ENCODE results near the gene SENP1. TPM values are rescaled to one million over a fixed set of nuclear protein-coding genes. Genes with fewer than 3 reads are reported as not detected.

SENP1 gene
- polyA plus RNA-seq, 3 donors: 5.2 to 8.0 (median 6.0) TPM

GRCh38 chr12:48028541-48029431, 77.1 kb downstream of the SENP1 start:
- Histone ChIP-seq H3K9ac (ENCODE audit: insufficient read depth, low read length, poor library complexity, severe bottlenecking) (no peak overlapping the region), H3K4me2 (replicated peaks; ENCODE audit: extremely low read depth, low read length, poor library complexity, severe bottlenecking) (no peak overlapping the region), H3K4me3 (replicated peaks in 1 of 3; ENCODE audit: low read depth in 2 of 3, low read length in 3 of 3) (no peak overlapping the region), H3K9me3 (replicated peaks in 1 of 2; ENCODE audit: control insufficient read depth in 1 of 2, insufficient read depth in 1 of 2, low read length in 2 of 2) (no peaks in the 10 kb centered on the region), H3K4me1 (ENCODE audit: control insufficient read depth in 1 of 2, insufficient read depth in 2 of 2, low read length in 2 of 2) (peaks cover 5% of the 10 kb centered on the region in 2 donors), H3K27ac (ENCODE audit: low read depth in 1 of 2, low read length in 2 of 2) (no peak overlapping the region), H3K79me2 (ENCODE audit: insufficient read depth, low read length) (no peaks in the 10 kb centered on the region), H2AFZ (ENCODE audit: insufficient read depth, low read depth, low read length, poor library complexity, severe bottlenecking) (no peak overlapping the region), H3K36me3 (replicated peaks in 1 of 2; ENCODE audit: control insufficient read depth in 1 of 2, insufficient read depth in 2 of 2, low read length in 2 of 2) (no peaks in the 10 kb centered on the region), H3K27me3 (ENCODE audit: control insufficient read depth in 2 of 2, insufficient read depth in 2 of 2, low read length in 2 of 2) (no peaks in the 10 kb centered on the region), H4K20me1 (ENCODE audit: insufficient read depth, low read length) (no peaks in the 10 kb centered on the region)
- Mint-ChIP-seq H3K9me3 (peaks cover 0 to 1% (median 0%) of the 10 kb centered on the region in 7 donors), H3K27ac (no peak overlapping the region), H3K36me3 (no peaks in the 10 kb centered on the region), H3K4me3 (no peak overlapping the region), H3K4me1 (peaks cover 6% of the 10 kb centered on the region), H3K27me3 (ENCODE audit: low read depth in 3 of 3) (peaks cover 3 to 7% (median 4%) of the 10 kb centered on the region in 3 donors)
- TF ChIP-seq CTCF (IDR thresholded peaks at IDR 0.05): no peak
- DNase-seq: no peak
- 13% methylated on average over 5 of the region's 5 CpGs for WGBS (ENCODE audit: insufficient coverage)
- intact Hi-C loops (cut with micrococcal nuclease): no loop called here

DNA sequence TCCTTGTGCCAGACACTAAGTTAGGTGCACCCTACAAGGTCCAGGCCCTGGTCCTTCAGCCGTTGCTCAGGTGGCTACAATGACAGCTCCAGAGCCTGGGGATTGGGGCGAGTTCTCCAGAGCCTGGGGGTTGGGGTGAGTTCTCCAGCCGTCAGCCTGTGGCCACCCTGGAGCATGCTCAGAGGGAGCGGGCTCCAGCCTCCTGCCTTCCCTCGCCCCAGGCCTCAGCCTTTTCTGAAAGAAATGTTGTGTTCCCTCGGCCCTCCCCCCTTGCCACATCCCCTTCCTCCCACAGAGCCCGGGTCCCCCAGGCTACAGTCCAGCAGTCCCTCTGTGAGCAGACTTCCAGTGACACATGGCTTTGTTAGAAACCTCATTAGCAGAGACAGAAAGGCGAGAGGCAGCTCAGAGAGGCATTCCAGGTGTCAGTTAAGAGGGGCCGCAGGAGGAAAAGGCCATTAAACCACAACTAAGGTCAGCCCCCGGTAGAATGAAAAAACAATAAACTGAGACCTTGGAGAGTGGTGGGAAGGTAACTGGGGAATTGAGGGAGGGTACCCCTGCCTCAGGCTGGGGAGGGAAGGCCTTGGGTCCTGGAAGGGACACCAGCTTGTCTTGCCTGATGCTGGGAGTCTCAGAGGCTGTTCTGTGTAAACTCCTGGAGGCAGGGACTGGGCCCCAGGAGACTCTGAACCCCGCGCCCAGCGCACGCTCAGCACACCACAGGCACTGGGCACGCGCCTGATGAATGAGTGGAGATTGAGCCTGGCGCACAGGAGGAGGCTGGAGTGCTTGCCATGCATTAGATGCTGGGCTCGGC, 78.5 kb downstream of the SENP1 start:
- H3K4me1 Mint-ChIP-seq: peaks cover 6% of the 10 kb centered on the region
- Histone ChIP-seq H3K9me3 (replicated peaks in 1 of 2; ENCODE audit: control insufficient read depth in 1 of 2, insufficient read depth in 1 of 2, low read length in 2 of 2) (no peaks in the 10 kb centered on the region), H3K4me3 (replicated peaks in 1 of 3; ENCODE audit: low read depth in 2 of 3, low read length in 3 of 3) (no peak overlapping the region), H3K4me2 (replicated peaks; ENCODE audit: extremely low read depth, low read length, poor library complexity, severe bottlenecking) (no peak overlapping the region), H3K27ac (ENCODE audit: low read depth in 1 of 2, low read length in 2 of 2) (no peak overlapping the region), H3K79me2 (ENCODE audit: insufficient read depth, low read length) (no peaks in the 10 kb centered on the region), H3K9ac (ENCODE audit: insufficient read depth, low read length, poor library complexity, severe bottlenecking) (no peak overlapping the region), H4K20me1 (ENCODE audit: insufficient read depth, low read length) (no peaks in the 10 kb centered on the region), H3K36me3 (replicated peaks in 1 of 2; ENCODE audit: control insufficient read depth in 1 of 2, insufficient read depth in 2 of 2, low read length in 2 of 2) (no peaks in the 10 kb centered on the region), H3K27me3 (ENCODE audit: control insufficient read depth in 2 of 2, insufficient read depth in 2 of 2, low read length in 2 of 2) (no peaks in the 10 kb centered on the region), H3K4me1 (ENCODE audit: control insufficient read depth in 1 of 2, insufficient read depth in 2 of 2, low read length in 2 of 2) (peaks cover 5% of the 10 kb centered on the region in 2 donors), H2AFZ (ENCODE audit: insufficient read depth, low read depth, low read length, poor library complexity, severe bottlenecking) (no peak overlapping the region)
- DNase-seq: no peak
- 66% methylated on average over 15 of the region's 18 CpGs for WGBS (ENCODE audit: insufficient coverage)
- H3K4me3 Mint-ChIP-seq: no peak overlapping the region
- no peak for TF ChIP-seq CTCF (IDR thresholded peaks at IDR 0.05)
- peaks cover 0 to 1% (median 0%) of the 10 kb centered on the region in 7 donors for H3K9me3 Mint-ChIP-seq
- intact Hi-C loops (cut with micrococcal nuclease): no loop called here
- H3K27me3 Mint-ChIP-seq (ENCODE audit: low read depth in 3 of 3): peaks cover 3 to 10% (median 7%) of the 10 kb centered on the region in 3 donors
- no peaks in the 10 kb centered on the region for H3K36me3 Mint-ChIP-seq
- no peak overlapping the region for H3K27ac Mint-ChIP-seq

Data from CD14-positive monocyte (primary cell).